NCI-H345 (cell line): ENCODE data around the gene ZNF638.

Experiments used
- DNase-seq: peaks from one replicate; lab custom pipeline; 2025; lab: John Stamatoyannopoulos, UW

The ZNF638 gene

GRCh38 chr2:71472019-71472418, 140.4 kb downstream of the ZNF638 start:
- no peak for DNase-seq

- no peak for DNase-seq
These were observed 141.9 kb downstream of the ZNF638 start for GRCh38 chr2:71473346-71474031.

- DNase-seq = no peak
These were observed 142.6 kb downstream of the ZNF638 start for GRCh38 chr2:71474116-71474743.

GRCh38 chr2:71474744-71475397, 143.3 kb downstream of the ZNF638 start:
- DNase-seq = no peak

- no peak for DNase-seq
These were observed 144.9 kb downstream of the ZNF638 start for GRCh38 chr2:71476495-71476894.

GRCh38 chr2:71477231-71477691, 145.7 kb downstream of the ZNF638 start:
- no peak for DNase-seq

- no peak for DNase-seq
These were observed 147.2 kb downstream of the ZNF638 start for GRCh38 chr2:71478806-71479205.

GRCh38 chr2:71479261-71479660, 147.7 kb downstream of the ZNF638 start:
- no peak for DNase-seq

GRCh38 chr2:71481111-71481510, 149.5 kb downstream of the ZNF638 start:
- no peak for DNase-seq

- no peak for DNase-seq
These were observed 150.5 kb downstream of the ZNF638 start for GRCh38 chr2:71482055-71482454.

GRCh38 chr2:71483246-71483645, 151.7 kb downstream of the ZNF638 start:
- DNase-seq = no peak

GRCh38 chr2:71484354-71484753, 152.8 kb downstream of the ZNF638 start:
- no peak for DNase-seq
